Putamen (tissue), 1 donor: Measurements from ENCODE around the gene LRP3.
"Not testable (repeated sequence)": the region's sequence is repeated elsewhere in the genome, so short reads cannot be mapped to it uniquely, and the experiment has no call there.

Experiments used
- DNase-seq: peaks from one replicate; pipeline ENCODE4 v3.0.0-alpha.2; 2016; ENCODE audit warnings: low spot score

The LRP3 gene

GRCh38 chr19:33193865-33194362 is at the start of gene LRP3:
Gene LRP3 (plus strand): TSS chr19:33194330. CDS start chr19:33194786, 456 bp downstream.
- no peak for DNase-seq

GRCh38 chr19:33146209-33146608 is 47.9 kb upstream of the LRP3 start:
- DNase-seq, result no peak

DNA sequence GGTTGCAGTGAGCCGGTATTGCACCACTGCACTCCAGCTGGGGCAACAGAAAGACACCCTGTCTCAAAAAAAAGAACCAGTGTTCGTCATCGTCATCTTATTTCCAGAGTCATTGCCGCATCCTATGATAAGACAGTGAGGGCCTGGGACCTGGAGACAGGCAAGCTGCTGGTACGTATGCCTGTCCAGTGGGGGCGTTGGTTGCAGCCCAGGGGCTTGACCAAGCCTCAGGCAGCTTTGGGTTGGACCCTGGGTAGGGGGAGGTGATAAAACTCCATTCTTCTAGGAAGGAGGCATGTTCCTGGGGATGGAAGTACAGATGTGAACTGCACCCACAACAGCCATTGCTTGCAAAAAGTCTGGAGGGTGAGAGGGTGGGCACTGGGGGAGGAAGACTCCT is 46.6 kb upstream of the LRP3 start:
- DNase-seq, result no peak

DNA sequence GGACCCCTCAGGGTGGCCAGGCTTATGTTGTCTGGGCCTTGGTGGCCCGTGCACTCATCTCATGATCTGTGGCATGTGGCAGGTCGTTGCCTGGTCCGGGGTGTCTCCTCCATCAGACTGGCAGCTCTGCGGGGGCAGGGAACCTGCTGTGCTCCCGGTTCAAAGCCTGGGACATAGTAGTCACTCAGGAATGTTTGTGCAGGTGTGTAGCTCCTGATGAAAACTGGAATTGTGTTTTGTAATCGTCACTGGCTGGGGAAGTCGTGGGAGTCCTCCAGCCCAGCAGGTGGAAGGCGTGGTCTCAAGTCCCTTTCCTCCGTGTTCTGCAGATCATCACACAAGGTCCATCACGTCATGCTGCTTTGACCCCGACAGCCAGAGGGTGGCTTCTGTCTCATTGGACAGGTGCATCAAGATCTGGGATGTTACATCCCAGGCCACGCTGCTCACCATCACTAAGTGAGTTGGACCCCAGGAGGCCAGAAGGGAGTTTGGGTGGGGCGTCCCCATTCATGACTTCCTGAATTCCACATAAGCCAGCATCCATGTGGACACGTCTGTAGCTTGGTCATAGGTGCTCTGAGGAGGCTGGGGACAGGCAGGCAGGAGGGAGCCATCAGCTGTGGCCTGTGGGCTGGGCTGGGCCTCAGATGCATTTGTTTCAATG is 43.1 kb upstream of the LRP3 start:
- no peak for DNase-seq

DNA sequence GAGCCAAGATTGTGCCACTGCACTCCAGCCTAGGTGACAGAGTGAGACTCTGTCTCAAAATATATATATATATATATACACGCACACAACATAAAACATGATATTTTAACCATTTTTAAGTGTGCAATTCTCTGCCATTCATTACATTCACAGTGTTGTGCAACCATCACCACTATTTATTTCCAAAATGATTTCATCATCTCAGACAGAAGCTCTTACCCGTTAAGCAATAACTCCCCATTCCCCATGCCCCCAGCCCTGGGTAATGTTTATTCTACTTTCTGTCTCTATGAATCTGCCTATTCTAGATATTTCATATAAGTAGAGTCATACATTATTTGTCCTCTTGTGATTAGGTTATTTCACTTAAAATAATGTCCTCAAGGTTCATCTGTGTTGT is 42.0 kb upstream of the LRP3 start:
- DNase-seq, result no peak

DNA sequence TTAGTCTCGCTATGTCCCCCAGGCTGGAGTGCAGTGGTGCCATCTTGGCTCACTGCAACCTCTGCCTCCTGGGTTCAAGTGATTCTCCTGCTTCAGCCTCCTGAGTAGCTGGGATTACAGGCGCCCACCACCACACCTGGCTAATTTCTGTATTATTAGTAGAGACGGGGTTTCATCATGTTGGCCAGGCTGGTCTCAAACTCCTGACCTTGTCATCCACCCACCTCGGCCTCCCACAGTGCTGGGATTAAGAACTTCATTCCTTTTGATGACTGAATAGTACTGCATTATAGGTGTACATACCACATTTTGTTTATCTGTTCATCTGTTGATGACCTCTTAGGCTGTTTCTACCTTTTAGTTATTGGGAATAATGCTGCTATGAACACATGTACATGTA is 41.5 kb upstream of the LRP3 start:
- not testable (repeated sequence) for DNase-seq

DNA sequence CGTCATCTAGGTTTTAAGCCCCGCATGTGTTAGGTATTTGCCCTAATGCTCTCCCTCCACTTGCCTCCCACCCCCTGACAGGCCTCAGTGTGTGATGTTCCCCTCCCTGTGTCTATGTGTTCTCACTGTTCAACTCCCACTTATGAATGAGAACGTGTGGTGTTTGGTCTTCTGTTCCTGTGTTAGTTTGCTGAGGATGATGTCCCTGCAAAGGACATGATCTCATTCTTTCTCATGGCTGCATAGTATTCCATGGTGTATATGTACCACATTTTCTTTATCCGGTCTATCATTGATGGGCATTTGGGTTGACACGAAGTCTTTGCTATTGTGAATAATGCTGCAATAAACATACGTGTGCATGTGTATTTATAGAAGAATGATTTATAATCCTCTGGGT is 39.8 kb upstream of the LRP3 start:
- DNase-seq, result not testable (repeated sequence)

DNA sequence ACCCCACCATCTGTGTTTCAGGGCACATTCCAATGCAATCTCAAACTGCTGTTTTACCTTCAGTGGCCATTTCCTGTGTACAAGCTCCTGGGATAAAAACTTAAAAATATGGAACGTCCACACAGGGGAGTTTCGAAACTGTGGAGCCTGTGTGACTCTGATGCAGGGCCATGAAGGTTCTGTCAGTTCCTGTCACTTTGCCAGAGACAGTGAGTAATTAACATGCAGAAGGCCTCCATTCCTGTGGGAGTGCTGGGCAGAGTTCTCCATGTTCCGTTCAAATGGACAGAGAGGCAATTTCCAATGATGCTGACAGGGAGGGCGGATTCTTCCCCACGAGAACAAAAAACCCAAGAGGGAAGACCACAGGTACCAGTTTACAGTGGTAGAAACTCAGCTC is 37.8 kb upstream of the LRP3 start:
- DNase-seq, result no peak

- no peak for DNase-seq
Observed at GRCh38 chr19:33157906-33158305, 36.2 kb upstream of the LRP3 start.

- no peak for DNase-seq
Observed at GRCh38 chr19:33158365-33158764, 35.8 kb upstream of the LRP3 start.

- no peak for DNase-seq
Observed at GRCh38 chr19:33159149-33159548, 35.0 kb upstream of the LRP3 start.

DNA sequence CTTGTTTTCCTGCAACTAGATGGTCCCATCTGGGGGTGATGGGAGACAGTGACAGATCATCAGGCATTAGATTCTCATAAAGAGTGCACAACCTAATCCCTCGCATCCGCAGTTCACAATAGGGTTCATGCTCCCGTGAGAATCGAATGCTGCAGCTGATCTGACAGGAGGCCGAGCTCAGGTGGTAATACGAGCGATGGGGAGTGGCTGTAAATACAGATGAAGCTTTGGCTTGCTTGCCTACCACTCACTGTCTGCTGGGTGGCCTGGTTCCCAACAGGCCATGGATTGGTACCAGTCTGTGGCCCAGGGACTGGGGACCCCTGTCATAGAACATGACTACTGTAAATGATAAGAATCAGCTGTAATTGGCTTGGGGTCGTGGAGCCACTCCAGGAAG is 34.2 kb upstream of the LRP3 start:
- no peak for DNase-seq

- no peak for DNase-seq
Observed at GRCh38 chr19:33161201-33161600, 32.9 kb upstream of the LRP3 start.

DNA sequence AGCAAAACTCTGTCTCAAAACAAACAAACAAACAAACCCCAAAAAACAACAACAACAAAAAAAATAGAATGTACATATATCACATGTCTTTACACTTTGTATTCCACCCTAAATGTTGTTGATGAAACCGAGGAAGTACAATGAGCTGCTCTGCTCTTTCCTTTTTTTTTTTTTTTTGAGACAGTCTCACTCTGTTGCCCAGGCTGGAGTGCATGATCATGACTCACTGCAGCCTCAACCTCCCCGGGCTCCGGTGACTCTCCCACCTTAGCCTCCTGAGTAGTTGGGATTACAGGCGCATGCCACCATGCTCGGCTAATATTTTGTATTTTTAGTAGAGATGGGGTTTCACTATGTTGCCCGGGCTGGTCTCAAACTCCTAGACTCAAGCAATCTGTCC is 30.6 kb upstream of the LRP3 start:
- no peak for DNase-seq

- not testable (repeated sequence) for DNase-seq
Observed at GRCh38 chr19:33166037-33166436, 28.1 kb upstream of the LRP3 start.

GRCh38 chr19:33167438-33167837 is 26.7 kb upstream of the LRP3 start:
- DNase-seq, result no peak

DNA sequence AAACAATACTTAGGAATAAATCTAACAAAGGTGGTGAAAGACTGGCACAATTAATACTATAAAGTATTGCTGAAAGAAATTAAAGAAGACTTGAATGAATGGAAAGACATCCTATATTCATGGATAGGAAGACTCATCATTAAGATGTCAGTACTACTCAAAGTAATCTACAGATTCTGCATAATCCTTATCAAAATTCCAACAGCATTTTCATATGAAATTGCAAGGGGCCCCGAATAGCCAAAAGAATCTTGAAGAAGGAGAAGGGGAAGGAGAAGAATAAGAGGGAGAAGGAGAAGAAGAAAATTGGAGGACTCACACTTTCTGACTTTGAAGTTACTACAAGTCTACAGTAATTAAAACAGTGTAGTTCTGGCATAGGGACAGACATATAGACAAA is 25.6 kb upstream of the LRP3 start:
- DNase-seq, result no peak

GRCh38 chr19:33171222-33171795 is 22.8 kb upstream of the LRP3 start:
- no peak for DNase-seq

DNA sequence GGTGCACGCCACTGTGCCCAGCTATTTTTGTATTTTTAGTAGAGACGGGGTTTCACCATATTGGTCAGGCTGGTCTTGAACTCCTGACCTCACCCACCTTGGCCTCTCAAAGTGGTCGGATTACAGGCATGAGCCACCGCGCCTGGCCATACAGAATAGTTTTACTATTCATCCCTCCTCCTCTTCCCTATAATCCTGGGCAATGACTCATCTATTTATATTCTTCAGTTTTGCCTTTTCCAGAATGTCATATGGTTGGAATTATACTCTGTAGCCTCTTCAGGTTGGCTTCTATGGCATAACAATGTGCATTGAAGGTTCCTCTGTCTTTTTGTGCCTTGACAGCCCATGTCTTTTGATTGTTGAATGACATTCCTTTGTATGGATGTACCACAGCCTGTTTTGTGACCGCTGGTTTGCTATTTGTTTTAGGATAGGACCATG is 22.2 kb upstream of the LRP3 start:
- DNase-seq, result no peak

- DNase-seq, result no peak
Observed at GRCh38 chr19:33174186-33174585, 19.9 kb upstream of the LRP3 start.

DNA sequence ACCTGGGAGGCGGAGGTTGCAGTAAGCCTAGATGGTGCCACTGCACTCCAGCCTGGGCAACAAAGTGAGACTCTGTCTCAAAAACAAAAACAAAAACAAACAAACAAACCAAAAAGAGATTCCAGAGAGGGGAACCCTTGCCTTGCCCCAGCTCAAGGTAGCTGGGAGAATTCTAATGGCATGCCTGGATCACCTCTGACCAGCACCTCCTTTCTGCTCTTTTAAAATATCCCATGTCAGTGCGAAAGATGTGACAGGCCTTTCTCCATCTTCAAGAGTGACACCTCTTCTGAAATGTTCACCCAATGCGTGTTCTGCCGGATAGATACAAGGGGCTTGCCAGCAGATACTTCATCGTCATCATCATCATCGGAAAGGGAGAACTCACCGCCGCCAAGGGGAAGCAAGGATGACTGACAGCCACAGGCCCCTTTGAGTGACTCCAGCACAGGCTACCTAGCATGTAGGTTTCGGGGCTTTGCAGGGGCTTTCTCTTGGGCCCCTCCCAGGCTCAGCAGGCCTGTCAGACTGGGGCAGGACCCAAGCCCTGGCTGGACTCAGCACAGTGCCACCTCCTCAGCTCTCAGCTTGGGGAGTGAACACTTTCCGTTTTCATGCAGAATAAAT is 18.9 kb upstream of the LRP3 start:
- no peak for DNase-seq

- DNase-seq, result no peak
Observed at GRCh38 chr19:33175886-33176669, 18.1 kb upstream of the LRP3 start.
